ENCODE measurements around the gene FBXL13. TPM values are rescaled to one million over a fixed set of nuclear protein-coding genes. Genes with fewer than 3 reads are reported as not detected.

The FBXL13 gene
- total RNA-seq, 2 donors from 2014 or later, result 1.6 to 1.7 TPM

DNA sequence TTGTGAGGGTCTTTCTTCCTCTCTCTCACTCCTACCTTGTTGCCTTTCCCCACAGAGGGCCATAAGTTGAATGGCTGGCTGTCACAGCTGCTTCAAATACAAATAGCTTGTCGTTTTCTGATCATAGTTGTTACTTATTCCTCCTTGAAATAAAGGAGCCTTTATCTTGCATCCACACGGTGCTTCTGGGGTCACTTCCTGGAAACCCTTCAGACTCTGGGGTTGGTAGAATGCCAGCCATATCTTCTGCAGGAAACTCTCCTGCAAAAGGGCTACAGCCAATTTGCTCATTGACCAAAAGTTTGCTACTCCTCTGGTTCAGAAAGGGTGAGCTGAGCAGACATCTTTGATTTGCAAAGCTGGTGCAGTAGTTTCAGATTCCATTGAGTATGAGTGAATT is 255.4 kb downstream of the FBXL13 start:
- TF ChIP-seq, protein P1, sequence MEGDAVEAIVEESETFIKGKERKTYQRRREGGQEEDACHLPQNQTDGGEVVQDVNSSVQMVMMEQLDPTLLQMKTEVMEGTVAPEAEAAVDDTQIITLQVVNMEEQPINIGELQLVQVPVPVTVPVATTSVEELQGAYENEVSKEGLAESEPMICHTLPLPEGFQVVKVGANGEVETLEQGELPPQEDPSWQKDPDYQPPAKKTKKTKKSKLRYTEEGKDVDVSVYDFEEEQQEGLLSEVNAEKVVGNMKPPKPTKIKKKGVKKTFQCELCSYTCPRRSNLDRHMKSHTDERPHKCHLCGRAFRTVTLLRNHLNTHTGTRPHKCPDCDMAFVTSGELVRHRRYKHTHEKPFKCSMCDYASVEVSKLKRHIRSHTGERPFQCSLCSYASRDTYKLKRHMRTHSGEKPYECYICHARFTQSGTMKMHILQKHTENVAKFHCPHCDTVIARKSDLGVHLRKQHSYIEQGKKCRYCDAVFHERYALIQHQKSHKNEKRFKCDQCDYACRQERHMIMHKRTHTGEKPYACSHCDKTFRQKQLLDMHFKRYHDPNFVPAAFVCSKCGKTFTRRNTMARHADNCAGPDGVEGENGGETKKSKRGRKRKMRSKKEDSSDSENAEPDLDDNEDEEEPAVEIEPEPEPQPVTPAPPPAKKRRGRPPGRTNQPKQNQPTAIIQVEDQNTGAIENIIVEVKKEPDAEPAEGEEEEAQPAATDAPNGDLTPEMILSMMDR (IDR thresholded peaks at IDR 0.05), result no peak
- H3K27me3 ChIP-seq, result no peaks in the 10 kb centered on the region
- no peaks in the 10 kb centered on the region for H3K36me3 ChIP-seq
- H3K4me1 ChIP-seq, result no peaks in the 10 kb centered on the region
- DNase-seq (ENCODE audit: low spot score), result no peak
- H3K9me3 ChIP-seq, result no peaks in the 10 kb centered on the region
- H3K27ac ChIP-seq, result no peak overlapping the region
- no peak overlapping the region for H3K4me3 ChIP-seq

DNA sequence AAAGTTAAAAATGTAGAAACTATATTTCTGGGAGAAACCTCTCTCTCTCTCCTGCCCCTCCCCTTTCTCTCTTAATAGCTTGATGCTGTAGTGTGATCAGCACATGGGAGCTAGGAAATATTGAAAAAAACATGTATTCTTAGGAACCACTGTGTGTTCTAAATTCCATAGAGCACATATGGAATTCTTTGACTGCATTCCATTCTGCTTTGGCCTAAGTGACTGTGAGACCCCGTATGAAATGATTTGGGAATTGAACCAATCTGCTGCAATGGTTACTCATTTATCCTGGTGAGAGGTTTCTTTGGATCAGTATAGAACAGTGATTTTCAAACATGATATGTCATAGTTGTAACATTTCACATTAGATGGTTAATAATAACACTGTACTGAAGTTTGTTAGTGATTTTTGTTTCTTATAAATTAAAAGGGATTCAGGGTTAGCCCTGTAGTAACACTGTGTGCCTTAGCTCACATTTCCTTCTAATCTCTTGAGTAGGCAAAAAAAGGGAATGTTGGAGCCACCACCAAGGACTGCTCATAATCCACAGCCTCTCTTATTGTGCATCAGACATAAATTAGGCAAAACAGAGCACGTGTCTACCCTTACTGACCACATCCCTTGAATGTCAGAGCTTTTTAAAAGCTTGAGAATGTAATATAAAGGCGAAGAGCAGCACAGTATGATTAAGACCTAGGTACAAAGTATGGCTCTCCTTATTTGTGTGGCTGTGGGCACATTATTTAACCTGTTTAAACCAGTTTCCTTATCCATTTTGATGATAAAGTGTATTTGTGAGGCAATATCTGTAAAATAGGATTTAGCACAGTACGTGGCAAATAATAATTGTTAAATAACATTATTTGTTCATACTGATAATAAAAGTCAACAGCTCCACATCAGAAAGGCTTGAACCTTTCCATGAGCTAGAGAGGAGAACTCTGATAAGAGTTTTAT is 256.7 kb downstream of the FBXL13 start:
- no peaks in the 10 kb centered on the region for H3K4me1 ChIP-seq

DNA sequence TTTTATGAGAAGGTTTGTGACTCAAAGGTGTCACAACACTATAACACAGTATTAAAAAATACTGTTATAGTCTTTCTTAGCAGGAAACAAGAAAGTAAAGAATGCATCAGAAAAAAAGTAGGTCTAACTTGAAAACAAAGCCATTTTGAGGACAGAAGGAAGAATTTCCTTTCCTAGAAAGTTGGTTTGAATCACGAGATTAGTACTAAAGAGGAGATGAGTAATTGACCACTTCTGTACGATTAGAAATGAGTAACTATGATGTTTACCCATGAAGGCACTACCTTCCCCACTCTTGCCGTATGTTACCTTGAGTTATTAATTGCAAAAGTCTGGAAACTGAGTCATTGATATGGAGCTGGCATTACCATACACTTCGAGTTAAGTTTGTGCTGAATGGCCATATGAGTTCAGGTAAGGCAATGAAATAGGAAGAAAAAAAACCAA is 260.5 kb downstream of the FBXL13 start:
- no peaks in the 10 kb centered on the region for H3K9me3 ChIP-seq
- H3K27me3 ChIP-seq, result no peaks in the 10 kb centered on the region
- H3K27ac ChIP-seq, result no peak overlapping the region
- H3K4me3 ChIP-seq, result no peak overlapping the region
- TF ChIP-seq, protein P1 (IDR thresholded peaks at IDR 0.05), result no peak
- no peaks in the 10 kb centered on the region for H3K36me3 ChIP-seq
- peaks cover 0 to 11% of the 10 kb centered on the region in 2 donors for H3K4me1 ChIP-seq
- DNase-seq (ENCODE audit: low spot score), result no peak

More for the DNA sequence above, 256.7 kb downstream of the FBXL13 start:
- no peak overlapping the region for H3K4me3 ChIP-seq
- no peaks in the 10 kb centered on the region for H3K36me3 ChIP-seq
- no peak for DNase-seq (ENCODE audit: low spot score)
- no peaks in the 10 kb centered on the region for H3K27me3 ChIP-seq
- no peak overlapping the region for H3K27ac ChIP-seq
- TF ChIP-seq, protein P1 (IDR thresholded peaks at IDR 0.05), result no peak
- H3K9me3 ChIP-seq, result no peaks in the 10 kb centered on the region

DNA sequence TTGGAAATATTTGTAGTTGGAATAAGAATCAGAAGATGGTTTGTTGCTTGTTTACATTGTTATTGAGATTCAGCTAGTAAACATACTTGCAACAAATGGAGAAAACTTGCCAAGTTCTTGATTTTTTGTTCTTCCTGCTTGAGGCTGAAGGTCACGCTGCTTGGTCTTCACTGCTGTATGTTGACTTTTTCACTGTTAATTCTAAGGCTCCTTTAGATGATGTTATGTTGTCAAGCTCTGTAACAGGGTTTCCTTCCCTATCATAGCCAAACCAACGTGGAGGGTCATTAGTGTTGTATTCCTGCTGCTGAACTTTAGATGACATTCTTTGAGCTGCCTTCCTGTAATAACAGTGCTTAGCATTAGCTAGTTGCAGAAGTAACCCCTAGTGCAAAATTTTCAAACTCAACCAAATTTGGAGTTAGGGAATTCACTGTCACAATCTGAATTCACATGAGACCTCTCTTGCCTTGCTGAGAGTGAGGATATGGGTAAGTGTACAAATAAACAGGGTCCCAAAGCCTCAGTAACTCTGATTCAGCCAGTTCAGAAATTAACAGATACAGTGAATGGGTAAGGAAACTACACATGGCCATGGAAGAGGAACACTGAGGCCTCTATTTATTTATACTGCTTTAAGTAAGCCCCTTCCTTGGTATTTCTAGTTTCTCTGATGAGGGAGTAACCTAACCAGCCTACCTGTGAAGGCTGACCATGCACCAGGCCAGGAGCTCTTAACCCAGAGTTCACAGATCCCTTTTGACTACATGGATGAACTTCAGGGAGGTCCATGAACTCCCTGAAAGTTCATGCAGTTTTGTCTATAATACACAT is 261.2 kb downstream of the FBXL13 start:
- Histone ChIP-seq H3K4me3 (no peak overlapping the region), H3K27ac (no peak overlapping the region), H3K27me3 (no peaks in the 10 kb centered on the region), H3K4me1 (peaks cover 0 to 11% of the 10 kb centered on the region in 2 donors), H3K9me3 (no peaks in the 10 kb centered on the region), H3K36me3 (no peaks in the 10 kb centered on the region)
- no peak for DNase-seq (ENCODE audit: low spot score)
- TF ChIP-seq, protein P1 (IDR thresholded peaks at IDR 0.05), result no peak

DNA sequence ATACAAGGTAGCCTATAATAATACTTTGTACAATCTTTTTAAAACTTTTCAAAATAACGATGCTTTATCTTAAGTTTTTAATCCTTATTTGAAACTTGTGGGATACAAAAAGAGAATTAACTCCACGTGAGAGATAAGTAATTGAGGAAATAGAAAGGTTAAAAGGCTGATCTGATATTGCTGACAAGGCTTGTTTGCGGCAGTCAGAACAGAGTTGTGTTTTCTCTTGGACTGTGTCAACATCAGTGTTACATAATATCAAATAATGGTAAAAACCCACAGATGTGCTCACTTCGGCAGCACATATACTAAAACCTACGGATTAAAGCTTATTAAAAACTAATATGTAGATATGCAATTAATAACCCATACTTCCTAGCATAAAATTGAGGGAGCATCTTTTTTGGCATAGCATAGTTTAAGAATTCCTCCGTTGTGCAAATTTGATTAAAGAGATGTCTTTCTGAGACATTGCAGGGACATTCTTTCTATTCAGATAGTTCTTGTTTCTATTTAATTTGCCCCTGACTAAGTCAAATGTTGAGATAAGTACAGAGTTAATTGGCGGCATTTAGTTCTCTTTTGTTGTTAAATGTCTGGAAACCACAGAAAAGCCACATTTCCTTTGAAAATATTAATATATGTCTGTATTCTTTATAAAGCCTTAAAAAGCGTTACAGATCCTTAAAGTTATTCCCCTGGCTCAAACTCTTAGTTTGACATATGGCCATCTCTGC is 262.5 kb downstream of the FBXL13 start:
- Histone ChIP-seq H3K27me3 (no peaks in the 10 kb centered on the region), H3K27ac (no peak overlapping the region)
- TF ChIP-seq, protein P1 (IDR thresholded peaks at IDR 0.05), result no peak

More for the DNA sequence above, 262.5 kb downstream of the FBXL13 start:
- Histone ChIP-seq H3K4me1 (peaks cover 0 to 11% of the 10 kb centered on the region in 2 donors), H3K4me3 (no peak overlapping the region), H3K36me3 (no peaks in the 10 kb centered on the region), H3K9me3 (no peaks in the 10 kb centered on the region)
- no peak for DNase-seq (ENCODE audit: low spot score)

All from right atrium auricular region (tissue), 2 donors.